ENCODE results near the gene TAX1BP3. TPM values are rescaled to one million over a fixed set of nuclear protein-coding genes. Genes with fewer than 3 reads are reported as not detected.

TAX1BP3 gene
- total and polyA plus RNA-seq, 9 of the 15 experiments (the other 6 are each of a cell fraction or from before 2014, with no cell fraction given), result 0.99 to 14.5 (median 6.2) TPM

DNA sequence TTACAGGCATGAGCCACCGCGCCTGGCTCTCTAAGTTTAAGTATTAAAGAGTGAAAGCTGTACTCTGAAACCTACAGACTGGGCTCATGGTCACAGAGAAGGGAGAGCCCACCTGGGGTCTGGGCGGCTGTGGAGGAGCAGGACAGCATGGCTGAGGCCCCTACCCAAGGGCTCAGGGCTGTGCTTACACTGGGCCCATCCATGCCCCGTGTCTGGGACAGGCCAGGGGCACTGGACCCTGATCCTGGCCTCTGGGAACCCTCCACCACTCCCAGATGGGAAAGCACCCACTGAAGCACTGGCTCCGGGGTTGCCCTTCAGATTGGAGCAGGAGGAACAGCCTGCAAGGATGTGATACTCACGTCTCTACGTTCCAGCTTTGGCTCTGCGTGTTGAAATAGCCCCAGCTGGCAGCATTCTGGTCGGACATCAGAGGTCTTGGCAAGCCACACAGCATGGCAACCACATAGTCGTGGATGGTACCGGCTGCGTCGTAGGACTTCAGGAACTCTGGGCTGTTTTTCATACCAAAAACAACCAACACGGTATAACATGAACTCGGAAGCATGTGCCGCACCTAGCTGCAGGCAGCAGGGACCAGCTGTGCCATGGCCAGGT is 45.3 kb downstream of the TAX1BP3 start:
- Histone ChIP-seq H3K9me1 (ENCODE audit: control insufficient read depth, insufficient read depth, low read length) (no peaks in the 10 kb centered on the region), H3K9me3 (replicated peaks; ENCODE audit: control insufficient read depth, insufficient read depth, low read depth, low read length) (no peaks in the 10 kb centered on the region), H3K36me3 (ENCODE audit: control insufficient read depth, insufficient read depth, low read length) (peaks cover 48% of the 10 kb centered on the region; the same call in 2 of the 3 replicates), H3K27me3 (ENCODE audit: control insufficient read depth in 2 of 2, insufficient read depth in 2 of 2, low read length in 2 of 2) (no peaks in the 10 kb centered on the region), H3K79me2 (ENCODE audit: control insufficient read depth, insufficient read depth, low read length) (no peaks in the 10 kb centered on the region), H3K4me2 (ENCODE audit: insufficient read depth, low read length) (no peak overlapping the region), H3K4me3 (no peak overlapping the region), H3K27ac (ENCODE audit: extremely low read depth, low read depth, low read length) (no peak overlapping the region), H3K4me1 (replicated peaks in 1 of 2; ENCODE audit: control insufficient read depth in 2 of 2, insufficient read depth in 2 of 2, low read length in 2 of 2) (no peaks in the 10 kb centered on the region), H2AFZ (ENCODE audit: low read depth, low read length) (no peak overlapping the region), H3K9ac (ENCODE audit: insufficient read depth in 1 of 2, low read depth in 2 of 2, low read length in 2 of 2) (no peak overlapping the region), H4K20me1 (replicated peaks; ENCODE audit: control insufficient read depth, insufficient read depth, low read length) (no peaks in the 10 kb centered on the region)
- ATAC-seq, result no peak
- no TSS peak for BruUV-seq (replicated peaks)
- WGBS (ENCODE audit: insufficient coverage, low coverage, missing lambda C conversion rate), result 92% methylated on average over 15 of the region's 16 CpGs
- DNase-seq (ENCODE audit: extremely low read depth in 1 of 4, low spot score in 3 of 4), result no peak
- CTCF ChIA-PET (ENCODE audit: low intra/inter-chr PET ratio), result no interaction called here
- intact Hi-C loops (cut with micrococcal nuclease) (no loop called here), in situ Hi-C loops (cut with MboI) (no loop called here)
- POLR2A ChIA-PET, result interaction anchor here (0.7 to 1.0 kb wide), 2 partner anchors 17 to 21 kb away, joined by 3 to 5 read pairs; no protein-coding TSS in a partner anchor
- FAIRE-seq, result no peak
- TF ChIP-seq EWSR1 (IDR thresholded peaks at IDR 0.05; ENCODE audit: borderline replicate concordance, low read depth, partially characterized antibody) (no peak), TARDBP (IDR thresholded peaks at IDR 0.05) (no peak), RBM34 (IDR thresholded peaks at IDR 0.05; ENCODE audit: borderline replicate concordance, insufficient read depth, low read length) (no peak), CEBPB (tag; IDR thresholded peaks at IDR 0.05) (no peak), KAT2B (IDR thresholded peaks at IDR 0.05; ENCODE audit: low read depth, low read length) (no peak), PHB (CRISPR knock-in tag; IDR thresholded peaks at IDR 0.05) (no peak), MAFK (IDR thresholded peaks at IDR 0.05; ENCODE audit: low read length) (no peak), RBM25 (IDR thresholded peaks at IDR 0.05; ENCODE audit: low read depth, low read length, severe bottlenecking) (no peak), KDM1A (IDR thresholded peaks at IDR 0.05) (no peak), SRF (CRISPR knock-in tag; IDR thresholded peaks at IDR 0.05) (no peak), ELF2 (CRISPR knock-in tag; IDR thresholded peaks at IDR 0.05) (no peak)
- TF ChIP-seq, protein P1, sequence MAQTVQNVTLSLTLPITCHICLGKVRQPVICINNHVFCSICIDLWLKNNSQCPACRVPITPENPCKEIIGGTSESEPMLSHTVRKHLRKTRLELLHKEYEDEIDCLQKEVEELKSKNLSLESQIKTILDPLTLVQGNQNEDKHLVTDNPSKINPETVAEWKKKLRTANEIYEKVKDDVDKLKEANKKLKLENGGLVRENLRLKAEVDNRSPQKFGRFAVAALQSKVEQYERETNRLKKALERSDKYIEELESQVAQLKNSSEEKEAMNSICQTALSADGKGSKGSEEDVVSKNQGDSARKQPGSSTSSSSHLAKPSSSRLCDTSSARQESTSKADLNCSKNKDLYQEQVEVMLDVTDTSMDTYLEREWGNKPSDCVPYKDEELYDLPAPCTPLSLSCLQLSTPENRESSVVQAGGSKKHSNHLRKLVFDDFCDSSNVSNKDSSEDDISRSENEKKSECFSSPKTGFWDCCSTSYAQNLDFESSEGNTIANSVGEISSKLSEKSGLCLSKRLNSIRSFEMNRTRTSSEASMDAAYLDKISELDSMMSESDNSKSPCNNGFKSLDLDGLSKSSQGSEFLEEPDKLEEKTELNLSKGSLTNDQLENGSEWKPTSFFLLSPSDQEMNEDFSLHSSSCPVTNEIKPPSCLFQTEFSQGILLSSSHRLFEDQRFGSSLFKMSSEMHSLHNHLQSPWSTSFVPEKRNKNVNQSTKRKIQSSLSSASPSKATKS (CRISPR knock-in tag; IDR thresholded peaks at IDR 0.05), result no peak
- TF ChIP-seq, protein P2, sequence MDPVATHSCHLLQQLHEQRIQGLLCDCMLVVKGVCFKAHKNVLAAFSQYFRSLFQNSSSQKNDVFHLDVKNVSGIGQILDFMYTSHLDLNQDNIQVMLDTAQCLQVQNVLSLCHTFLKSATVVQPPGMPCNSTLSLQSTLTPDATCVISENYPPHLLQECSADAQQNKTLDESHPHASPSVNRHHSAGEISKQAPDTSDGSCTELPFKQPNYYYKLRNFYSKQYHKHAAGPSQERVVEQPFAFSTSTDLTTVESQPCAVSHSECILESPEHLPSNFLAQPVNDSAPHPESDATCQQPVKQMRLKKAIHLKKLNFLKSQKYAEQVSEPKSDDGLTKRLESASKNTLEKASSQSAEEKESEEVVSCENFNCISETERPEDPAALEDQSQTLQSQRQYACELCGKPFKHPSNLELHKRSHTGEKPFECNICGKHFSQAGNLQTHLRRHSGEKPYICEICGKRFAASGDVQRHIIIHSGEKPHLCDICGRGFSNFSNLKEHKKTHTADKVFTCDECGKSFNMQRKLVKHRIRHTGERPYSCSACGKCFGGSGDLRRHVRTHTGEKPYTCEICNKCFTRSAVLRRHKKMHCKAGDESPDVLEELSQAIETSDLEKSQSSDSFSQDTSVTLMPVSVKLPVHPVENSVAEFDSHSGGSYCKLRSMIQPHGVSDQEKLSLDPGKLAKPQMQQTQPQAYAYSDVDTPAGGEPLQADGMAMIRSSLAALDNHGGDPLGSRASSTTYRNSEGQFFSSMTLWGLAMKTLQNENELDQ (CRISPR knock-in tag; IDR thresholded peaks at IDR 0.05; ENCODE audit: borderline replicate concordance), result no peak
- TF ChIP-seq, protein P3, sequence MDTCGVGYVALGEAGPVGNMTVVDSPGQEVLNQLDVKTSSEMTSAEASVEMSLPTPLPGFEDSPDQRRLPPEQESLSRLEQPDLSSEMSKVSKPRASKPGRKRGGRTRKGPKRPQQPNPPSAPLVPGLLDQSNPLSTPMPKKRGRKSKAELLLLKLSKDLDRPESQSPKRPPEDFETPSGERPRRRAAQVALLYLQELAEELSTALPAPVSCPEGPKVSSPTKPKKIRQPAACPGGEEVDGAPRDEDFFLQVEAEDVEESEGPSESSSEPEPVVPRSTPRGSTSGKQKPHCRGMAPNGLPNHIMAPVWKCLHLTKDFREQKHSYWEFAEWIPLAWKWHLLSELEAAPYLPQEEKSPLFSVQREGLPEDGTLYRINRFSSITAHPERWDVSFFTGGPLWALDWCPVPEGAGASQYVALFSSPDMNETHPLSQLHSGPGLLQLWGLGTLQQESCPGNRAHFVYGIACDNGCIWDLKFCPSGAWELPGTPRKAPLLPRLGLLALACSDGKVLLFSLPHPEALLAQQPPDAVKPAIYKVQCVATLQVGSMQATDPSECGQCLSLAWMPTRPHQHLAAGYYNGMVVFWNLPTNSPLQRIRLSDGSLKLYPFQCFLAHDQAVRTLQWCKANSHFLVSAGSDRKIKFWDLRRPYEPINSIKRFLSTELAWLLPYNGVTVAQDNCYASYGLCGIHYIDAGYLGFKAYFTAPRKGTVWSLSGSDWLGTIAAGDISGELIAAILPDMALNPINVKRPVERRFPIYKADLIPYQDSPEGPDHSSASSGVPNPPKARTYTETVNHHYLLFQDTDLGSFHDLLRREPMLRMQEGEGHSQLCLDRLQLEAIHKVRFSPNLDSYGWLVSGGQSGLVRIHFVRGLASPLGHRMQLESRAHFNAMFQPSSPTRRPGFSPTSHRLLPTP (IDR thresholded peaks at IDR 0.05; ENCODE audit: borderline replicate concordance, extremely low read depth, insufficient read length), result no peak

Data from K562 (cell line).